T-helper 1 cell treated with Interleukin-12 subunit alpha and Interleukin-12 subunit beta and Interleukin-4 antibody, amounts not matched to agents 30 μg/mL and 1 μg/mL, for 36 hours (primary cell): Measurements from ENCODE around the gene METTL24.
"Not testable (repeated sequence)": the region's sequence is repeated elsewhere in the genome, so short reads cannot be mapped to it uniquely, and the experiment has no call there.

ENCODE experiments used
- H3K27ac Mint-ChIP-seq: one replicate; pipeline ENCODE4 v1.8.0; 2021; ENCODE audit warnings: mild to moderate bottlenecking, mixed read lengths
- H3K27me3 Mint-ChIP-seq: one replicate; pipeline ENCODE4 v1.8.0; 2021; ENCODE audit warnings: low read depth, mixed read lengths
- H3K36me3 Mint-ChIP-seq: one replicate; pipeline ENCODE4 v1.8.0; 2021; ENCODE audit warnings: low read depth, mixed read lengths
- H3K4me1 Mint-ChIP-seq: one replicate; pipeline ENCODE4 v1.8.0; 2021; ENCODE audit warnings: low read depth, mixed read lengths
- H3K4me3 Mint-ChIP-seq: one replicate; pipeline ENCODE4 v1.8.0; 2021; ENCODE audit warnings: mild to moderate bottlenecking, moderate library complexity, mixed read lengths
- H3K9me3 Mint-ChIP-seq: one replicate; pipeline ENCODE4 v1.8.0; 2021; ENCODE audit warnings: mixed read lengths

The METTL24 gene

DNA sequence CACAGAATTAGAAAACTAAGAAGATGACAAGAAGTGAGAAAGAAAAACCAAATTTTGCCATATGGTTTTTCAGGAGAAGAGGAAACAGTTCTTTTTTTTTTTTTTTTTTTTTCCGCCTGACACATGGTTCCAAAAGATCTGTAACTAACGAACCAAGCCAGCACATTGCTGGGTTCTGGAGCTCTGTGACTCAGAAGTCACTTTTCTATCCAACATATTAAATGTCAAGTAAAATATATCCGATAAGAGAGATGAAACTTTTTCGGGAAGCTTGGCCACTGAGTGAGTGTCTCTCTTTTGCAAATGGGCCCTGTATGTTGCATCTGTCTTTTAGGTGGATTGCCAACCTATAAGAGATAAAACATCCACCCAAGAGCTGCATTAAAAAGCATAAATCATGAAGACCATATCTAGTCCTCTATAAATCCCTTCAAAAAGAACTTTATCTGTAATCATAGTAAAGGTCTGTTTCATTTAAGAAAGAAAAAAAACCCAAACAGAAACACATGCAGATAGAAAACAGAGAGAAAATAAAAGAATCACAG, 4.6 kb downstream of the METTL24 start:
- Mint-ChIP-seq H3K4me3 (no peak overlapping the region), H3K27ac (no peak overlapping the region), H3K27me3 (peaks cover 39% of the 10 kb centered on the region), H3K36me3 (no peaks in the 10 kb centered on the region), H3K4me1 (peaks cover 4% of the 10 kb centered on the region), H3K9me3 (no peaks in the 10 kb centered on the region)

DNA sequence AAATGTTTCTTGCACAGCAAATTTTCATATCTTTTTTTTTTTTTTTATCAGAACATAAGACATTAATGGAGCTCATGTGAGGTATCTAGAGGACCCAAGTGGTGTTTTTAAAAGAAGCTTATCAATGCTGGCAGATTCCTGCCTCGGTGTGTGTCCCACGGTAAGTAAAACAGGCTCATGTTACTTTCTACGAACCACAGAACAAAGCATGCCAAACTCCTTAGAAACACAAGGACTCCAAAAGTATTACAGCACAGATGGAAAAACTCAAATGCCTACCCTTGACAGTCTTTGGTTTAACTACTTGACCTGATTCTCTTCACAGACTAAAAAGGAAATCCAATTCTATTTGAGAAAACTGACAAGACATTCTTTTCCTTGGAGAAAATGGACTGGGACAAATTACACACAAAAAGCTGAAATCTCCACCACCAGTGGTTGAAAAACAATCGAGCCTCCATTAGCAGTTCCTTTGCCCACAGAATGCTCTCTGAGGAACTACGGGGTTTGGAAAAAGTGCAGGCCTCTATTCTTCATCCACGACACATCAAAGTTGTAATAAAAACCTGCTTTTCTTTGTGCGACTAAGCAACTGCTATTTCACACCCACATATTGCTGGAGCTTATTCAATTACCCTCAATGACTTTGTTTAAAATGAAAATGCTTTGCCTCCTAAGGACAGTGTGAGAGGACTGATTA, 5.4 kb downstream of the METTL24 start:
- H3K27ac Mint-ChIP-seq = no peak overlapping the region
- no peaks in the 10 kb centered on the region for H3K9me3 Mint-ChIP-seq
- H3K27me3 Mint-ChIP-seq = peaks cover 37% of the 10 kb centered on the region
- no peaks in the 10 kb centered on the region for H3K36me3 Mint-ChIP-seq
- H3K4me3 Mint-ChIP-seq = no peak overlapping the region
- H3K4me1 Mint-ChIP-seq = peaks cover 4% of the 10 kb centered on the region

- no peaks in the 10 kb centered on the region for H3K9me3 Mint-ChIP-seq
- H3K4me1 Mint-ChIP-seq = peaks cover 1% of the 10 kb centered on the region
- no peaks in the 10 kb centered on the region for H3K36me3 Mint-ChIP-seq
- H3K27me3 Mint-ChIP-seq = peaks cover 30% of the 10 kb centered on the region
- H3K27ac Mint-ChIP-seq = no peak overlapping the region
- no peak overlapping the region for H3K4me3 Mint-ChIP-seq
These were observed 6.2 kb downstream of the METTL24 start for GRCh38 chr6:110351986-110352385.

DNA sequence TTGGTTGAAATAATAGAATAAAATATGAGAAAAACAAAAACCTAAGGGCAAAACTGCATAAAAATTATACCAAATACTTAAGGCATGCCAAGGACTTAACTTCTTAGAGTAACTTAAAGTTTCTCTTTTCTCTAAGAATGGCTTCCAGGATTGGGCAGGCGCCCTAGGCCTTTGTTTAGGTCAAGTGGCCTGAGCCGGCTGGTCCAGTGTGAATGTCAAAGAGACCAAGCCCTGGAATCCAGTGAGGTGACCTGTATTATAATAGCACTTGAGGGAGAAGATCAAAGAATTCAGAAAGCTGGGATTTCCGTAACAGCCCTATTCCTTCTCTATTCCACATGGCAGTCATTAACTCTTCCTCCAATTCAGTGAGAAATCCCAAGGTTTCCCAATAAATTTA, 6.6 kb downstream of the METTL24 start:
- no peaks in the 10 kb centered on the region for H3K4me1 Mint-ChIP-seq
- H3K4me3 Mint-ChIP-seq = no peak overlapping the region
- no peaks in the 10 kb centered on the region for H3K36me3 Mint-ChIP-seq
- H3K27me3 Mint-ChIP-seq = peaks cover 26% of the 10 kb centered on the region
- no peaks in the 10 kb centered on the region for H3K9me3 Mint-ChIP-seq
- H3K27ac Mint-ChIP-seq = no peak overlapping the region

GRCh38 chr6:110350593-110350992, 7.6 kb downstream of the METTL24 start:
- peaks cover 16% of the 10 kb centered on the region for H3K27me3 Mint-ChIP-seq
- H3K9me3 Mint-ChIP-seq, H3K4me1 Mint-ChIP-seq, H3K4me3 Mint-ChIP-seq, H3K36me3 Mint-ChIP-seq, H3K27ac Mint-ChIP-seq: not testable (repeated sequence)

GRCh38 chr6:110348961-110349690, 9.0 kb downstream of the METTL24 start:
- Mint-ChIP-seq H3K27me3 (peaks cover 10% of the 10 kb centered on the region), H3K27ac (no peak overlapping the region), H3K4me1 (no peaks in the 10 kb centered on the region), H3K4me3 (no peak overlapping the region), H3K9me3 (no peaks in the 10 kb centered on the region), H3K36me3 (no peaks in the 10 kb centered on the region)

DNA sequence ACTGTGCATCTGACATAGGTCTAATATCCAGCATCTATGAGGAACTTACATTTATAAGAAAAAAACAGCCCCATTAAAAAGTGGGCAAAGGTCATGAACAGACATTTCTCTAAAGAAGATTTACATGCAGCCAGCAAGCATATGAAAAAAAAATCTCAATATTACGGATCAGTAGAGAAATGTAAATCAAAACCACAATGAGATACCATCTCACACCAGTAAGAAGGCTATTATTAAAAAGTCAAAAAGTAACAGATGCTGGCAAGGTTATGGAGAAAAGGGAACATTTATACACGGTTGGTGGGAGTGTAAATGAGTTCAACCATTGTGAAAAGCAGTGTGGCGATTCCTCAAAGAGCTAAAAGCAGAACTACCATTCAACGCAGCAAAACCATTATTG, 13.1 kb downstream of the METTL24 start:
- Mint-ChIP-seq H3K4me1 (no peaks in the 10 kb centered on the region), H3K27ac (no peak overlapping the region), H3K9me3 (no peaks in the 10 kb centered on the region), H3K36me3 (no peaks in the 10 kb centered on the region), H3K4me3 (no peak overlapping the region), H3K27me3 (peaks cover 15% of the 10 kb centered on the region)

GRCh38 chr6:110342759-110343158, 15.4 kb downstream of the METTL24 start:
- Mint-ChIP-seq H3K27ac (no peak overlapping the region), H3K9me3 (no peaks in the 10 kb centered on the region), H3K4me3 (no peak overlapping the region), H3K4me1 (no peaks in the 10 kb centered on the region), H3K27me3 (peaks cover 20% of the 10 kb centered on the region), H3K36me3 (no peaks in the 10 kb centered on the region)

GRCh38 chr6:110341663-110342596, 16.2 kb downstream of the METTL24 start:
- H3K9me3 Mint-ChIP-seq = no peaks in the 10 kb centered on the region
- no peak overlapping the region for H3K27ac Mint-ChIP-seq
- H3K4me3 Mint-ChIP-seq = no peak overlapping the region
- H3K36me3 Mint-ChIP-seq = no peaks in the 10 kb centered on the region
- no peaks in the 10 kb centered on the region for H3K4me1 Mint-ChIP-seq
- peaks cover 20% of the 10 kb centered on the region for H3K27me3 Mint-ChIP-seq

DNA sequence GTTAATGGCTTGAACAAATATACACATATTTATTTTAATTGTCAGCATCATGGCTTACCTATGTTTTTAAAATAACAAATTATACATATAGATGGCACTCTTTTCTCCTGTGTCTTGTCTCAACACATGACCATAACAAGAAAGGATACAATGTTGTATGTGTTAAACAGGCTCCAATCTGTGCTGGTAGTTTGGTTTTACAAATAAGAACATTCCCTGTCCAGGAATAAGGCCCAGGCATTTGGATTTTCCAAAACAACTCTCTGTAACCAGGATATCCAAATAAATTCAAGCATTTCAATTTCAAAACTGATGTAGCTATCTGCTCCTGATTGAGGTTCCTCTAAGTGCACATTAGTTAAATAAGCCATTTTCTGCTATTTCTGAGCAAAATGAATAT, 17.1 kb downstream of the METTL24 start:
- H3K36me3 Mint-ChIP-seq = no peaks in the 10 kb centered on the region

DNA sequence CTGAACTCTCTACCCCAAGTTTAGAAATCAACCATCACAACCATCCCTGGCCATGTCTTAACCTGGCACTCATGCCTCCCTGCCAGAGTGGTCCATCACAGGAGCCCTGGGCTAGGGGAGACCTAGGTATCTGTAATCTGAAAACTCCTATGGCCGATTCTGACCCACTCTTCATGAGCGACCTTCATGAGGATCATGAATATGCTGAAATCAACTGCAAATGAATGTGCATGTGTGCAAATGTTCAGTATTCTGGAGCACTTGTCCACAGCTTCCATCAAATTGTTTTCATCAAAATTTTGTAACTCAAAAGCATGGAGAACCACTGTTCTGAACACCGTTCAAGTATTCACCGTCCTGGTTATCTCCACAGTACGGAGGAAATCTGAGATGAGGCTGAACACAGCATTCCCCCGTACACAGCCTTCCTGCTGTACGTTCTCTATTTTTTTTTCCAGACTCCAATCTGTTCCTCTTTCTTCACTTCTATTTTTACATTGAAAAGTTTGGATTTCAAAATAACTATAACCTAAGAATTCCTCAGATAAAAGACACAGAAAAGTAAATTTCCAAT, 17.7 kb downstream of the METTL24 start:
- Mint-ChIP-seq H3K9me3 (no peaks in the 10 kb centered on the region), H3K4me1 (no peaks in the 10 kb centered on the region), H3K27me3 (peaks cover 20% of the 10 kb centered on the region), H3K36me3 (no peaks in the 10 kb centered on the region), H3K27ac (no peak overlapping the region), H3K4me3 (no peak overlapping the region)

More for the DNA sequence above, 17.1 kb downstream of the METTL24 start:
- no peaks in the 10 kb centered on the region for H3K4me1 Mint-ChIP-seq
- H3K9me3 Mint-ChIP-seq = no peaks in the 10 kb centered on the region
- H3K27me3 Mint-ChIP-seq = peaks cover 20% of the 10 kb centered on the region
- H3K27ac Mint-ChIP-seq = no peak overlapping the region
- no peak overlapping the region for H3K4me3 Mint-ChIP-seq

DNA sequence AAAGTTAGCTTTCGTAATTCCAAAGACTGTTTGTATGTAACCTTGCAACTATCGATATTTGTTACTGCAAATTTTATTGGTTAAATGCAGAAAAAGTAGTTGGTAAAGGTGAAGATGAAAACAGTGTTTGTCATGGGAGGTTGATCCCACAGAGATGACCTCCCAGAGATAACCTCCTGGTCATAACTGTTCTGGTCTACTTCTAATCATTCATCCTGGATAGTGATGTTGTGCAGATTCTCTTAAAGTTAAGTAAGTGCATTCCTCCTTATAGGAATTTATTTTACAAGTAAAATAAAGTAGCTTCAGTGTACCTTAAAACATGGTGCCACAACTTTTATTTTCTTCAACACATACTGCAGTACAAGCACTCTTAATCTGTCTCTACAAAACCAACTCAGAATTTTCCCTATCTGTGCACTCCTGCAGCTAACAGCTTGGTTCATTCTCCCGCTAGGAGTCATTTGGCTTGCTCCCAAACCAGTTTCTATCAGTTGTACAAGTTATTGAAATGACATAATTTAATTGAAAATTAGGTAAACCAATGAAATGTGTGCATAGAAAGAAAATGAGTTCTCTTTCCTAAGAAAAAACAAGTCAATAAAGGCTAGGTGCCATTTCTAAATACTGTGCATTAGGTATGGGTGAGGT, 19.2 kb downstream of the METTL24 start:
- H3K9me3 Mint-ChIP-seq = no peaks in the 10 kb centered on the region
- peaks cover 20% of the 10 kb centered on the region for H3K27me3 Mint-ChIP-seq
- no peak overlapping the region for H3K4me3 Mint-ChIP-seq
- no peaks in the 10 kb centered on the region for H3K36me3 Mint-ChIP-seq
- H3K27ac Mint-ChIP-seq = no peak overlapping the region
- no peaks in the 10 kb centered on the region for H3K4me1 Mint-ChIP-seq

DNA sequence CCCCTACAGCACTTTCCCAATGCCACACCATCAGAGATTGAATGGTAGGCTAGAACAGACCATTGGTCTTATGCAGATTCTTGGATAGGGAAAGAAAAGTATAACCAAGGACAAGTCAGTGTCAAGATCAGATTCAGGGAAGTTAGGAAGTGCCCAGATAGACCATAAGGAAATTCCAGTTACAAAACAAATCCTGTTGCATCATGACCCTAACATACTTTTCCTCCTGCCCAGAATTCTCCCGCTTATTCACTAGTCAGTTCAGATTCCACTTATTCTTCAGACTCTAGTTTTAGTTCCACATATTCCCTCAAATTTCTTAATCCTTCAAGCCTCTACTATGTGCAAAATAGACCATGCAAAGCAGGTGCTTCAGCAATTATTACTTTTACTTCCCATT, 20.7 kb downstream of the METTL24 start:
- no peak overlapping the region for H3K27ac Mint-ChIP-seq
- H3K36me3 Mint-ChIP-seq = no peaks in the 10 kb centered on the region
- no peak overlapping the region for H3K4me3 Mint-ChIP-seq
- H3K27me3 Mint-ChIP-seq = peaks cover 8% of the 10 kb centered on the region
- H3K4me1 Mint-ChIP-seq = no peaks in the 10 kb centered on the region
- no peaks in the 10 kb centered on the region for H3K9me3 Mint-ChIP-seq
